Suprapubic skin (tissue), 3 donors: Measurements from ENCODE around the gene DKKL1.

Experiments used
- POLR2AphosphoS5 ChIP-seq, 3 donors: sonication (generic); formaldehyde crosslinking; IDR thresholded peaks; one replicate each; pipeline ENCODE4 v1.6.1; 2017; ENCODE audit warnings: antibody characterized with exemption in 3 of 3
- TF ChIP-seq, protein P1 (sequence below), 2 donors: fragments of 200-600 bp in 1 of 2; fragments of 450-650 bp in 1 of 2; sonication (generic) in 1 of 2; IDR thresholded peaks; one replicate each; pipeline ENCODE4 v1.5.1; 2016 to 2019; ENCODE audit warnings: antibody characterized with exemption in 2 of 2, mild to moderate bottlenecking in 1 of 2, moderate library complexity in 1 of 2

DNA sequence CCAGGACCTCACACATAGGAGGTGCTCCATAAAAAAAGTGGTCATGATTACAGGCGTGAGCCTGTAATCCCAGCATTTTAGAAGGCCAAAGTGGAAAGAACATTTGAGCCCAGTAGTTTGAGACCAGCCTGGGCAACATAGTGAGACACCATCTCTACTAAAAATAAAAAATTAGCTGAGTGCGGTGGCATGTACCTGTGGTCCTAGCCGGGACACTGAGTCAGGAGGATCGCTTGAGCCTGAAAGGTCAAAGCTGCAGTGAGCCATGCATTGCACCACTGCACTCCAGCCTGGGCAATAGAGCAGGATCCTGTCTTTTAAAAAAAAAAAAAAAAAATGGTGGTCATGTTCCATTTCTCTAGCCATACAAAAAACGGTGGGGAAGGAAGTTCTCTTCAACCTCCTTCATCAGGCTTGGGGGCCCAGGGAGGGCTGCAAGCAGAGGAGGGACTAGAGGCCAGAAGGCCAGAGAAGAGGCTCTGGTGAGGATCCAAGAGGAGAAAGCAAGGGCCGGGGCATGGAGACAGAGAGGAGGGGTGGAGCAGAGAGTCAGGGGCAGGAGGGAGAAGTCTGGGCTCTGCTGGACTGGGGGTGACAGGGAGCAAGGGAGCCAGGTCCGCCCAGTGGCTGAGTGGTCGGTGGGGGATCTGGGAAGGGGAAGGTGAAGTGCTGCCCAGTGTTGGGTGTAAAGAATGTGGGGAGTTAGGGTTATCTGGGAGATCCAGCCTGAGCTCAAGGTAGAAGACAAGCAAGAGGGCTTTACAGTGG, 33.2 kb downstream of the DKKL1 start:
- TF ChIP-seq, protein P1, sequence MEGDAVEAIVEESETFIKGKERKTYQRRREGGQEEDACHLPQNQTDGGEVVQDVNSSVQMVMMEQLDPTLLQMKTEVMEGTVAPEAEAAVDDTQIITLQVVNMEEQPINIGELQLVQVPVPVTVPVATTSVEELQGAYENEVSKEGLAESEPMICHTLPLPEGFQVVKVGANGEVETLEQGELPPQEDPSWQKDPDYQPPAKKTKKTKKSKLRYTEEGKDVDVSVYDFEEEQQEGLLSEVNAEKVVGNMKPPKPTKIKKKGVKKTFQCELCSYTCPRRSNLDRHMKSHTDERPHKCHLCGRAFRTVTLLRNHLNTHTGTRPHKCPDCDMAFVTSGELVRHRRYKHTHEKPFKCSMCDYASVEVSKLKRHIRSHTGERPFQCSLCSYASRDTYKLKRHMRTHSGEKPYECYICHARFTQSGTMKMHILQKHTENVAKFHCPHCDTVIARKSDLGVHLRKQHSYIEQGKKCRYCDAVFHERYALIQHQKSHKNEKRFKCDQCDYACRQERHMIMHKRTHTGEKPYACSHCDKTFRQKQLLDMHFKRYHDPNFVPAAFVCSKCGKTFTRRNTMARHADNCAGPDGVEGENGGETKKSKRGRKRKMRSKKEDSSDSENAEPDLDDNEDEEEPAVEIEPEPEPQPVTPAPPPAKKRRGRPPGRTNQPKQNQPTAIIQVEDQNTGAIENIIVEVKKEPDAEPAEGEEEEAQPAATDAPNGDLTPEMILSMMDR (IDR thresholded peaks at IDR 0.05), result no peak
- TF ChIP-seq POLR2AphosphoS5 (IDR thresholded peaks at IDR 0.05), result no peak
